Measurements from ENCODE around the gene SEC14L5. TPM values are rescaled to one million over a fixed set of nuclear protein-coding genes. Genes with fewer than 3 reads are reported as not detected.

SEC14L5 gene
- total and polyA plus RNA-seq, 10 of the 15 experiments (the other 5 are each of a cell fraction or from before 2014, with no cell fraction given) = 0.01 TPM; not detected in 9

GRCh38 chr16:5062790-5063765 is 104.9 kb downstream of the SEC14L5 start:
- Histone ChIP-seq H3K9ac (ENCODE audit: control insufficient read depth, insufficient read depth, low read length) (no peak overlapping the region), H3K9me3 (replicated peaks; ENCODE audit: control insufficient read depth, insufficient read depth, low read length) (no peaks in the 10 kb centered on the region), H3K4me3 (no peak overlapping the region), H3K27me3 (replicated peaks in 1 of 2; ENCODE audit: control insufficient read depth in 2 of 2, insufficient read depth in 2 of 2, low read length in 1 of 2) (no peaks in the 10 kb centered on the region; a peak in 1 of 4 replicates), H3K36me3 (ENCODE audit: control insufficient read depth in 2 of 2, insufficient read depth in 2 of 2, low read length in 1 of 2) (no peaks in the 10 kb centered on the region), H3K79me2 (ENCODE audit: control insufficient read depth, insufficient read depth, low read length) (no peaks in the 10 kb centered on the region), H4K20me1 (ENCODE audit: control insufficient read depth, insufficient read depth) (no peaks in the 10 kb centered on the region), H3K4me2 (ENCODE audit: control insufficient read depth, insufficient read depth) (no peak overlapping the region), H3K27ac (ENCODE audit: control insufficient read depth, insufficient read depth) (no peak overlapping the region), H2AFZ (ENCODE audit: control insufficient read depth, low read depth, low read length) (no peak overlapping the region), H3K4me1 (ENCODE audit: control insufficient read depth, insufficient read depth, low read length) (peaks cover 16% of the 10 kb centered on the region)
- TF ChIP-seq ATF2 (IDR thresholded peaks at IDR 0.05; ENCODE audit: low read length) (no peak), PAX5 (IDR thresholded peaks at IDR 0.05; ENCODE audit: borderline replicate concordance, low read depth, low read length) (no peak), RAD21 (IDR thresholded peaks at IDR 0.05; ENCODE audit: insufficient read depth, low read depth, low read length) (0 out of 2 replicates have a peak, but pooled peaks have one; percentile 14), SPI1 (IDR thresholded peaks at IDR 0.05; ENCODE audit: borderline replicate concordance, insufficient read depth, low read depth, low read length) (peak; percentile 38; the same call in 1 of the 2 replicates), NFYA (IDR thresholded peaks at IDR 0.05; ENCODE audit: borderline replicate concordance, low read depth, low read length) (no peak), CTCF (IDR thresholded peaks at IDR 0.05 in 2 of 3, conservative IDR thresholded peaks at IDR 0.05 in 1 of 3; ENCODE audit: control insufficient read depth in 2 of 3, extremely low read depth in 1 of 3, insufficient read depth in 1 of 3, low read depth in 3 of 3, low read length in 3 of 3) (peak; percentile 6 to 21 (median 21); a peak in 3 of 6 replicates), SIX5 (IDR thresholded peaks at IDR 0.05; ENCODE audit: low read depth, low read length, severe bottlenecking) (no peak), SMC3 (IDR thresholded peaks at IDR 0.05; ENCODE audit: borderline replicate concordance, low read length) (peak; percentile 16; the same call in 1 of the 2 replicates), YBX1 (IDR thresholded peaks at IDR 0.05) (no peak), ZNF687 (IDR thresholded peaks at IDR 0.05) (no peak), RUNX3 (IDR thresholded peaks at IDR 0.05; ENCODE audit: low read length) (peak; percentile 19; the same call in 1 of the 2 replicates), FOXK2 (IDR thresholded peaks at IDR 0.05) (no peak), ZNF207 (IDR thresholded peaks at IDR 0.05; ENCODE audit: borderline replicate concordance) (no peak), ATF3 (IDR thresholded peaks at IDR 0.05; ENCODE audit: borderline replicate concordance, extremely low read depth, low read depth, low read length) (no peak)
- SMC1A ChIA-PET (ENCODE audit: uncharacterized antibody, unreplicated experiment) = interaction anchor here (1.2 kb wide), 1 partner anchor 11 kb away, joined by 3 read pairs; no protein-coding TSS in a partner anchor
- 0 out of 3 replicates have a peak, but pooled peaks have one; percentile 26 for ATAC-seq
- DNase-seq (ENCODE audit: low read depth, low spot score) = no peak
- intact Hi-C loops (cut with micrococcal nuclease; ENCODE audit: unreplicated experiment) (loop anchor here (2.0 to 10.0 kb wide), 2 partner anchors 30 to 88 kb away; no protein-coding TSS in a partner anchor), in situ Hi-C loops (cut with MboI) (no loop called here)
- no peak for FAIRE-seq
- RAD21 ChIA-PET (ENCODE audit: unreplicated experiment) = no interaction called here
- 55% methylated on average over 19 of the region's 19 CpGs for WGBS (ENCODE audit: insufficient coverage, insufficient replicate concordance, low lambda C conversion rate, missing lambda C conversion rate)
- no TSS peak for BruUV-seq (replicated peaks)
- POLR2A ChIA-PET = no interaction called here
- CTCF ChIA-PET = no interaction called here

All from GM12878 (cell line).